Measurements from ENCODE around the gene PPP4R1. TPM values are rescaled to one million over a fixed set of nuclear protein-coding genes. Genes with fewer than 3 reads are reported as not detected.

Gene PPP4R1
- total RNA-seq, 1 experiment from 2014 or later: 71.1 TPM

DNA sequence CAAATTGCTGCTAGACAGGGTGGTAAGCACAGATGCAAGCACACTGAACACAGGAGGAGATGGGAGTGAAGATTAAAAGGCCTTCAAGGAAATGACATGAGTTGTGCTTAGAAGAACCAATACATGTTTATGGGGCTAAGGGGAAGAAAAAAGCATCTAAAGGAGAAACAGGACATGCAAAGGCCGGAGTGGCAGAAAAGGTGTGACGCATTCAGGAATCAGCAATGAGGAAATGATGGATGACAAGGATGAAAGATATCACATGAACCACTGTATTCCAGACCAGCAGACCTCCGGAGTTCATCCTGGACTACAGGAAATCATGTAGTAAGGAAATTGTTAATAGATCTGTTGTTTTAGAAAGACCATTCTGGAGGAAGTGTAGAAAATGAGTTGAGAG is 42.8 kb downstream of the PPP4R1 start:
- no peak overlapping the region for H3K4me3 Mint-ChIP-seq
- POLR2A ChIA-PET: no interaction called here

DNA sequence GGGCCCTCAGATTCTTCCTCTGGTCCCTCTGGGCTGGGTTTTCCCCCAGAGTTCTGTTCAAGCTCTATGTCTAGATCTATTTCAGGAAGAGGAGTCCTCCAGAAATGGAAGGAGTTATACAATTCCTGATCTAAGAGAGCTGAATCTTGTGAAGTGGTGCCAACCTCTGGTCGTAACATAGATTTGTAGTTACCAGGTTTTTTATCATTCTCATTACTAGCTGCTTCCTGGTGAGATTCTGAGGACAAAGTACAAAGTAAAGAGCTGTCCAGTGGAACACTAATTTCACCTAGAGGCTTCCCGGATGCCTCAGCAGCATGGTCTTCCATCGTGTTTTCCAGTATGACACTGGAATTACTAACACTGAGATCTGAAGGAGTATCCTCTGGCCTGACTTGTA is 44.1 kb downstream of the PPP4R1 start:
- CTCF ChIA-PET: no interaction called here
- no peak overlapping the region for H3K4me3 Mint-ChIP-seq
- POLR2A ChIA-PET: no interaction called here

More for the DNA sequence above, 42.8 kb downstream of the PPP4R1 start:
- ATAC-seq: no peak
- TF ChIP-seq ZNF317 (CRISPR knock-in tag; IDR thresholded peaks at IDR 0.05; ENCODE audit: borderline replicate concordance, low read depth) (no peak), FOXJ3 (CRISPR knock-in tag; IDR thresholded peaks at IDR 0.05; ENCODE audit: borderline replicate concordance) (no peak), ESRRA (CRISPR knock-in tag; IDR thresholded peaks at IDR 0.05; ENCODE audit: borderline replicate concordance) (no peak), ZNF416 (CRISPR knock-in tag; IDR thresholded peaks at IDR 0.05) (no peak)
- Mint-ChIP-seq H3K4me1 (peaks cover 19% of the 10 kb centered on the region), H3K36me3 (peaks cover 24% of the 10 kb centered on the region), H3K27me3 (ENCODE audit: low read depth) (no peaks in the 10 kb centered on the region), H3K27ac (peak overlapping the region; percentile 55; the same call in 1 of the 2 replicates), H3K9me3 (no peaks in the 10 kb centered on the region)
- CTCF ChIA-PET: no interaction called here
- DNase-seq (ENCODE audit: low spot score): no peak

More for the DNA sequence above, 44.1 kb downstream of the PPP4R1 start:
- Mint-ChIP-seq H3K4me1 (peaks cover 11% of the 10 kb centered on the region), H3K27me3 (ENCODE audit: low read depth) (no peaks in the 10 kb centered on the region), H3K36me3 (peaks cover 24% of the 10 kb centered on the region), H3K27ac (no peak overlapping the region), H3K9me3 (no peaks in the 10 kb centered on the region)
- DNase-seq (ENCODE audit: low spot score): no peak
- ATAC-seq: no peak
- TF ChIP-seq SOX15 (CRISPR knock-in tag; IDR thresholded peaks at IDR 0.05) (no peak), NR2C2 (CRISPR knock-in tag; IDR thresholded peaks at IDR 0.05) (no peak), GRHL2 (CRISPR knock-in tag; IDR thresholded peaks at IDR 0.05; ENCODE audit: insufficient replicate concordance, severe bottlenecking) (no peak), ESRRA (CRISPR knock-in tag; IDR thresholded peaks at IDR 0.05; ENCODE audit: borderline replicate concordance) (no peak), SP1 (CRISPR knock-in tag; conservative IDR thresholded peaks at IDR 0.05) (no peak), ZNF416 (CRISPR knock-in tag; IDR thresholded peaks at IDR 0.05) (no peak), NFE2L1 (CRISPR knock-in tag; IDR thresholded peaks at IDR 0.05) (no peak), TCF7 (CRISPR knock-in tag; IDR thresholded peaks at IDR 0.05; ENCODE audit: low read depth) (no peak), HMGA2 (CRISPR knock-in tag; IDR thresholded peaks at IDR 0.05) (no peak), NFYB (CRISPR knock-in tag; conservative IDR thresholded peaks at IDR 0.05; ENCODE audit: low read depth) (no peak), ELF4 (CRISPR knock-in tag; IDR thresholded peaks at IDR 0.05; ENCODE audit: low read depth) (no peak), FOXP1 (CRISPR knock-in tag; IDR thresholded peaks at IDR 0.05; ENCODE audit: borderline replicate concordance) (no peak), JAZF1 (CRISPR knock-in tag; IDR thresholded peaks at IDR 0.05) (no peak)
- TF ChIP-seq, protein P1, sequence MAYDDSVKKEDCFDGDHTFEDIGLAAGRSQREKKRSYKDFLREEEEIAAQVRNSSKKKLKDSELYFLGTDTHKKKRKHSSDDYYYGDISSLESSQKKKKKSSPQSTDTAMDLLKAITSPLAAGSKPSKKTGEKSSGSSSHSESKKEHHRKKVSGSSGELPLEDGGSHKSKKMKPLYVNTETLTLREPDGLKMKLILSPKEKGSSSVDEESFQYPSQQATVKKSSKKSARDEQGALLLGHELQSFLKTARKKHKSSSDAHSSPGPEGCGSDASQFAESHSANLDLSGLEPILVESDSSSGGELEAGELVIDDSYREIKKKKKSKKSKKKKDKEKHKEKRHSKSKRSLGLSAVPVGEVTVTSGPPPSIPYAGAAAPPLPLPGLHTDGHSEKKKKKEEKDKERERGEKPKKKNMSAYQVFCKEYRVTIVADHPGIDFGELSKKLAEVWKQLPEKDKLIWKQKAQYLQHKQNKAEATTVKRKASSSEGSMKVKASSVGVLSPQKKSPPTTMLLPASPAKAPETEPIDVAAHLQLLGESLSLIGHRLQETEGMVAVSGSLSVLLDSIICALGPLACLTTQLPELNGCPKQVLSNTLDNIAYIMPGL (CRISPR knock-in tag; IDR thresholded peaks at IDR 0.05): no peak
- TF ChIP-seq, protein P2, sequence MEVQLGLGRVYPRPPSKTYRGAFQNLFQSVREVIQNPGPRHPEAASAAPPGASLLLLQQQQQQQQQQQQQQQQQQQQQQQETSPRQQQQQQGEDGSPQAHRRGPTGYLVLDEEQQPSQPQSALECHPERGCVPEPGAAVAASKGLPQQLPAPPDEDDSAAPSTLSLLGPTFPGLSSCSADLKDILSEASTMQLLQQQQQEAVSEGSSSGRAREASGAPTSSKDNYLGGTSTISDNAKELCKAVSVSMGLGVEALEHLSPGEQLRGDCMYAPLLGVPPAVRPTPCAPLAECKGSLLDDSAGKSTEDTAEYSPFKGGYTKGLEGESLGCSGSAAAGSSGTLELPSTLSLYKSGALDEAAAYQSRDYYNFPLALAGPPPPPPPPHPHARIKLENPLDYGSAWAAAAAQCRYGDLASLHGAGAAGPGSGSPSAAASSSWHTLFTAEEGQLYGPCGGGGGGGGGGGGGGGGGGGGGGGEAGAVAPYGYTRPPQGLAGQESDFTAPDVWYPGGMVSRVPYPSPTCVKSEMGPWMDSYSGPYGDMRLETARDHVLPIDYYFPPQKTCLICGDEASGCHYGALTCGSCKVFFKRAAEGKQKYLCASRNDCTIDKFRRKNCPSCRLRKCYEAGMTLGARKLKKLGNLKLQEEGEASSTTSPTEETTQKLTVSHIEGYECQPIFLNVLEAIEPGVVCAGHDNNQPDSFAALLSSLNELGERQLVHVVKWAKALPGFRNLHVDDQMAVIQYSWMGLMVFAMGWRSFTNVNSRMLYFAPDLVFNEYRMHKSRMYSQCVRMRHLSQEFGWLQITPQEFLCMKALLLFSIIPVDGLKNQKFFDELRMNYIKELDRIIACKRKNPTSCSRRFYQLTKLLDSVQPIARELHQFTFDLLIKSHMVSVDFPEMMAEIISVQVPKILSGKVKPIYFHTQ (CRISPR knock-in tag; IDR thresholded peaks at IDR 0.05): no peak
- TF ChIP-seq, protein P3, sequence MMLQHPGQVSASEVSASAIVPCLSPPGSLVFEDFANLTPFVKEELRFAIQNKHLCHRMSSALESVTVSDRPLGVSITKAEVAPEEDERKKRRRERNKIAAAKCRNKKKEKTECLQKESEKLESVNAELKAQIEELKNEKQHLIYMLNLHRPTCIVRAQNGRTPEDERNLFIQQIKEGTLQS (CRISPR knock-in tag; conservative IDR thresholded peaks at IDR 0.05): no peak
- TF ChIP-seq, protein P4, sequence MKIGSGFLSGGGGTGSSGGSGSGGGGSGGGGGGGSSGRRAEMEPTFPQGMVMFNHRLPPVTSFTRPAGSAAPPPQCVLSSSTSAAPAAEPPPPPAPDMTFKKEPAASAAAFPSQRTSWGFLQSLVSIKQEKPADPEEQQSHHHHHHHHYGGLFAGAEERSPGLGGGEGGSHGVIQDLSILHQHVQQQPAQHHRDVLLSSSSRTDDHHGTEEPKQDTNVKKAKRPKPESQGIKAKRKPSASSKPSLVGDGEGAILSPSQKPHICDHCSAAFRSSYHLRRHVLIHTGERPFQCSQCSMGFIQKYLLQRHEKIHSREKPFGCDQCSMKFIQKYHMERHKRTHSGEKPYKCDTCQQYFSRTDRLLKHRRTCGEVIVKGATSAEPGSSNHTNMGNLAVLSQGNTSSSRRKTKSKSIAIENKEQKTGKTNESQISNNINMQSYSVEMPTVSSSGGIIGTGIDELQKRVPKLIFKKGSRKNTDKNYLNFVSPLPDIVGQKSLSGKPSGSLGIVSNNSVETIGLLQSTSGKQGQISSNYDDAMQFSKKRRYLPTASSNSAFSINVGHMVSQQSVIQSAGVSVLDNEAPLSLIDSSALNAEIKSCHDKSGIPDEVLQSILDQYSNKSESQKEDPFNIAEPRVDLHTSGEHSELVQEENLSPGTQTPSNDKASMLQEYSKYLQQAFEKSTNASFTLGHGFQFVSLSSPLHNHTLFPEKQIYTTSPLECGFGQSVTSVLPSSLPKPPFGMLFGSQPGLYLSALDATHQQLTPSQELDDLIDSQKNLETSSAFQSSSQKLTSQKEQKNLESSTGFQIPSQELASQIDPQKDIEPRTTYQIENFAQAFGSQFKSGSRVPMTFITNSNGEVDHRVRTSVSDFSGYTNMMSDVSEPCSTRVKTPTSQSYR (CRISPR knock-in tag; IDR thresholded peaks at IDR 0.05): no peak
- TF ChIP-seq, protein P5, sequence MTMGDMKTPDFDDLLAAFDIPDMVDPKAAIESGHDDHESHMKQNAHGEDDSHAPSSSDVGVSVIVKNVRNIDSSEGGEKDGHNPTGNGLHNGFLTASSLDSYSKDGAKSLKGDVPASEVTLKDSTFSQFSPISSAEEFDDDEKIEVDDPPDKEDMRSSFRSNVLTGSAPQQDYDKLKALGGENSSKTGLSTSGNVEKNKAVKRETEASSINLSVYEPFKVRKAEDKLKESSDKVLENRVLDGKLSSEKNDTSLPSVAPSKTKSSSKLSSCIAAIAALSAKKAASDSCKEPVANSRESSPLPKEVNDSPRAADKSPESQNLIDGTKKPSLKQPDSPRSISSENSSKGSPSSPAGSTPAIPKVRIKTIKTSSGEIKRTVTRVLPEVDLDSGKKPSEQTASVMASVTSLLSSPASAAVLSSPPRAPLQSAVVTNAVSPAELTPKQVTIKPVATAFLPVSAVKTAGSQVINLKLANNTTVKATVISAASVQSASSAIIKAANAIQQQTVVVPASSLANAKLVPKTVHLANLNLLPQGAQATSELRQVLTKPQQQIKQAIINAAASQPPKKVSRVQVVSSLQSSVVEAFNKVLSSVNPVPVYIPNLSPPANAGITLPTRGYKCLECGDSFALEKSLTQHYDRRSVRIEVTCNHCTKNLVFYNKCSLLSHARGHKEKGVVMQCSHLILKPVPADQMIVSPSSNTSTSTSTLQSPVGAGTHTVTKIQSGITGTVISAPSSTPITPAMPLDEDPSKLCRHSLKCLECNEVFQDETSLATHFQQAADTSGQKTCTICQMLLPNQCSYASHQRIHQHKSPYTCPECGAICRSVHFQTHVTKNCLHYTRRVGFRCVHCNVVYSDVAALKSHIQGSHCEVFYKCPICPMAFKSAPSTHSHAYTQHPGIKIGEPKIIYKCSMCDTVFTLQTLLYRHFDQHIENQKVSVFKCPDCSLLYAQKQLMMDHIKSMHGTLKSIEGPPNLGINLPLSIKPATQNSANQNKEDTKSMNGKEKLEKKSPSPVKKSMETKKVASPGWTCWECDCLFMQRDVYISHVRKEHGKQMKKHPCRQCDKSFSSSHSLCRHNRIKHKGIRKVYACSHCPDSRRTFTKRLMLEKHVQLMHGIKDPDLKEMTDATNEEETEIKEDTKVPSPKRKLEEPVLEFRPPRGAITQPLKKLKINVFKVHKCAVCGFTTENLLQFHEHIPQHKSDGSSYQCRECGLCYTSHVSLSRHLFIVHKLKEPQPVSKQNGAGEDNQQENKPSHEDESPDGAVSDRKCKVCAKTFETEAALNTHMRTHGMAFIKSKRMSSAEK (CRISPR knock-in tag; IDR thresholded peaks at IDR 0.05; ENCODE audit: borderline replicate concordance): no peak
- TF ChIP-seq, protein P6, sequence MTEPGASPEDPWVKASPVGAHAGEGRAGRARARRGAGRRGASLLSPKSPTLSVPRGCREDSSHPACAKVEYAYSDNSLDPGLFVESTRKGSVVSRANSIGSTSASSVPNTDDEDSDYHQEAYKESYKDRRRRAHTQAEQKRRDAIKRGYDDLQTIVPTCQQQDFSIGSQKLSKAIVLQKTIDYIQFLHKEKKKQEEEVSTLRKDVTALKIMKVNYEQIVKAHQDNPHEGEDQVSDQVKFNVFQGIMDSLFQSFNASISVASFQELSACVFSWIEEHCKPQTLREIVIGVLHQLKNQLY (CRISPR knock-in tag; IDR thresholded peaks at IDR 0.05): no peak
- TF ChIP-seq, protein P7, sequence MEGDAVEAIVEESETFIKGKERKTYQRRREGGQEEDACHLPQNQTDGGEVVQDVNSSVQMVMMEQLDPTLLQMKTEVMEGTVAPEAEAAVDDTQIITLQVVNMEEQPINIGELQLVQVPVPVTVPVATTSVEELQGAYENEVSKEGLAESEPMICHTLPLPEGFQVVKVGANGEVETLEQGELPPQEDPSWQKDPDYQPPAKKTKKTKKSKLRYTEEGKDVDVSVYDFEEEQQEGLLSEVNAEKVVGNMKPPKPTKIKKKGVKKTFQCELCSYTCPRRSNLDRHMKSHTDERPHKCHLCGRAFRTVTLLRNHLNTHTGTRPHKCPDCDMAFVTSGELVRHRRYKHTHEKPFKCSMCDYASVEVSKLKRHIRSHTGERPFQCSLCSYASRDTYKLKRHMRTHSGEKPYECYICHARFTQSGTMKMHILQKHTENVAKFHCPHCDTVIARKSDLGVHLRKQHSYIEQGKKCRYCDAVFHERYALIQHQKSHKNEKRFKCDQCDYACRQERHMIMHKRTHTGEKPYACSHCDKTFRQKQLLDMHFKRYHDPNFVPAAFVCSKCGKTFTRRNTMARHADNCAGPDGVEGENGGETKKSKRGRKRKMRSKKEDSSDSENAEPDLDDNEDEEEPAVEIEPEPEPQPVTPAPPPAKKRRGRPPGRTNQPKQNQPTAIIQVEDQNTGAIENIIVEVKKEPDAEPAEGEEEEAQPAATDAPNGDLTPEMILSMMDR (IDR thresholded peaks at IDR 0.05): no peak
